Fibroblast of gingiva (primary cell): ENCODE data around the gene UACA.
A peak's percentile ranks its signal among the peaks of the same experiment; 100 is the strongest.

Source experiments
- DNase-seq: peaks from one replicate; pipeline ENCODE4 v3.0.0-alpha.2; 2011; ENCODE audit warnings: low read depth

Gene UACA

DNA sequence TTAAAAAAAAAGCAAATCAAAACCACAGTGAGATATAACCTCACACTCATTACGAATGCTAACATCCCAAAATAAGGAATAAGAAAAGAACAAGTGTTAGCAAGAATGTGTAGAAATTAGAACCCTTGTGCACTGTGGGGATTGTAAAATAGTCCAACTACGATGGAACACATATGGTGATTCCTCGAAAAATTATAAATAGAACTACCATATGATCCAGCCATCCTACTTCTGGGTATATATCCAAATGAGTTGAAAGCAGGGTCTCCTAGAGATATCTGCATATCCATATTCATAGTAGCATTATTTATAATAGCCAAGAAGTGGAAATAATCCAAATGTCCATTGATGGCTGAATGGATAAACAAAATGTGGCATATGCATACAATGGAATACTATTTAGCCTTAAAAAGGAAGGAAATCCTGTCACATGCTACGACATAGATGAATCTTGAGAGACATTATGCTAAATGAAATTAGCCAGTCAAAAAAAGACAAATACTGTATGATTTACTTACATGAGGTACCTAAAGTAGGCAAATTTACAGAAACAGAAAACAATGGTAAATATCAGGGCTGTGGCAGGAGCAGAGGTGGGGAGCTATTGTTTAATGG lies 55.6 kb downstream of the UACA start:
- no peak for DNase-seq

GRCh38 chr15:70704731-70705130 lies 58.6 kb downstream of the UACA start:
- no peak for DNase-seq

DNA sequence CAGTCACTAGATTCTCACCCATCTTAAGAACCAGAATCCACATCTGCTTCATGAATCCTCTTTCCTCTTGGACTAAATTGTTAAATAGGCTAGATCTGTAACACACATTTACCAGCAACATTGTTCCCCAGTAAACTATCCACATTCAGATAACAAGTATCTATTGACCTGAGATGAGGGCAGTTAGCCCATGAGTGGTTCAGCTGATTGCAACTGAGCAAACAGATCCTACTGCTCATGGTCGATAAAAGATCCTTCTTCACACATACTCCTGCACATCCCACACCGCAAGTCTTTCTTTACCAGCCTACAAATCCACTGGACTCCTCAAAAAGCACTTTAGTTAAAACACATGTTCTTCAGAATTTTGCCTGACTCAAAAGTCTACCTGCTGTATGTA lies 59.2 kb downstream of the UACA start:
- no peak for DNase-seq

DNA sequence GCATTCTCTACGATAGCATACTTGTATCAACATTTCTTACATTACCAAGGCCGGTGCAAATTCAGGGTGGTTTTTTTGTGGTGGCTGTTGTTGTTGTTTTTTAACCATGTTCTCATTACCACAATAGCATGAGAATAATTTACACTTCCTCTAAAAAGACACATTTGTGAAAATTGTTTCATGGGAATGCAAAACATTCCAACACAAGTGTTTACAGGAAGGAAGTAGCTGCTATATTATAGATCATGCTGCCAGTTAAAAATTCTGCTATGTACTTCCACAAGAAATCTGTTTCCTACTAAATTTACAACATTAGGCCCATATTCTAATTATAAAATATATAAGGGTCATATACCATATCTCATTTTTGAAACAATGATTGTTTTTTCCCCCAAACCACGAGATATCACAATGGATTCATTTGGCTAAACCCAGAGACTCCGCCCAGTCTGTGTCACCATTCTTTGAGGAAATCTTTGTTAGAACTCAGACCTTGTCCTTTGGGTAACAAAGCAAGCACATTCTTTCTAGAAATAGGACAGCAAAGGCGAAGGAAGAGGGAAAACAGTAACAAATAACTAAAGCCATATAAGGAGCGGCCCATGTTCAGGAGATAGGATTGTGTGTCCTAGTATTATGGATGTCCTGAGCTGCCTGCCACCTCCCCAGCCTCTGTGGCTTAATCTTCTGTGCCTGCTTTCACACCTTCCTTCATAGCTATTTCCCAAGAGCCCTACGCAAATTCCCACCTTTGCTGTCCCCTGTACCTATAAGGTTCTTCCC lies 60.1 kb downstream of the UACA start:
- DNase-seq: no peak

DNA sequence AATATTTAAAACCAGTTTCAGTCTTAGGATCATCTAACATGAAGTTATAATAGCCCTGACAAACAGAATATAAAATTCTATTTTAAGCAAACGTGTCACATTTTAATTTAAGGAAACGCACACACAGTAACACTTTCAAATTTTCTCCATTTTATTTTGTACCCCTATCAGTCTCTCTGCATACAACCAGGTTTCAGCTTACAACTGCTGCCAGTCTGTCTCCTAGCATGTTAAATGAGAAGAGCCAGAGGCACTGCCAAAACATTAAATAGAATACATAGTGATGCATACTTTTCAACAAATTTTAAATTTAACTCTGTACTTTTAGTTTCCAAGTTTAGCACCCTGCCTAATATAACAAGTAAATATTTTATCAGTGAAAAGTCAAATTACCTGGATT lies 60.8 kb downstream of the UACA start:
- no peak for DNase-seq

- peak; percentile 59 for DNase-seq
These were observed 61.3 kb downstream of the UACA start for GRCh38 chr15:70701891-70702568.

GRCh38 chr15:70701171-70701570 lies 62.2 kb downstream of the UACA start:
- no peak for DNase-seq

GRCh38 chr15:70699890-70700289 lies 63.5 kb downstream of the UACA start:
- DNase-seq: no peak

DNA sequence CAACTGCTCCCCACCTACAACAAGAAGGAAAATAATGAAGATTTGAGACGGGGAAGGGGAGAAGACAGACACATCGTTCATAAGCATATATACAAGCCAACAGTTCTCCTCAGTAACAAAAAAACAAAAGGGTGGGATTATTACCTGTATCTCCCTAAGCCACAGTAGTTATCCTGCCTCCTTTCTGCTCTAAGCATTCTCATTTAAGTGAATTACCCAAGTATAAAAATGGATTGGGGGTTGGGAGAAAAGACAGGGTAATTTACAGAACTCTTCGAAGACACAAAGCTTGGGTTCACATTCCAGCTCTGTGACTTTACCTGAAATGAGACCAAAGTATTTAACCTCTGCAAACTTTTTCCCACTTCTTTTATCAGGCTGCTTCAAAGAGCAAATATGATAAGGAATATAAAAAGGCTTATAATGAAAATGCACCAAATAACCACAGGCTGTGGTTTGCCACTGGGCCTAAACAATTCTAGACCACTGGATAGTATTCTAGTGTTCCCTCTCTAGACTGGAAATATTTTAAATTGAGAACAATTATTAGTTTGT lies 64.4 kb downstream of the UACA start:
- no peak for DNase-seq

DNA sequence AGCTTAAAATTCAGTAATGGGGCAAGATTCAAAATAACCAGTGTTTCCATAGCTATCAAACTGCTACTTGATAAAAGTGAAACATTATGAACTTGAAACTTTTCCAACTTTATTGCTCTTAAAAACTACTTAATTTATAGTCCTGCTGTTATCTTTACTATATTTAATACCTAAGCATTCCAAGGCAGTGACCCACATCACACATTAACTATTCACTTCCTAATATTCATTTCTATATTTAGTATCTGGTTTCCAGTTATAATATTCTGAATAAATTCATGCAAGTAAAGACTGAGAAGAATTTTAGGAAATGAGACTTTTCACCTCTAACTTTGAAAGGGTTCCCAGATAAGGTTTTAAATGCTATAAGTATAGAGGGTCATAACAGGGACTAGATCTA lies 64.9 kb downstream of the UACA start:
- DNase-seq: no peak

- no peak for DNase-seq
These were observed 72.7 kb downstream of the UACA start for GRCh38 chr15:70690491-70691276.

DNA sequence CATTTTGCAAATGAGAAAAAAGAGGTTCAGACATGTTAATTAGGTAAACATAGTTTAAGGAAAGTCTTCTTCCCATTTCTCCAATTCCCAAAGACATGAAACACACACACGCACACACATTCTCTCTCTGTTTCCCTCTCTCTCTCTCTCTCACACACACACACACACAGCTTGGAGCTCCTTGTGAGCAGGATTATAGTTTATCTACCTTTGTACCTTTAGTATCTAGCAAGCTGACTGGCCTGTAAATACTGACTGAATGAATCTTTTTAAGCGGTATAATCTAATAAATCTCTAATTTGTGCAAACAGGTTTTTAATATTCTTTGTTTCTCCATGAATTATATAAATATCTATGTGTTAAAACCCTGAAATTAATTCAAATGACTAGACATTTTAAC lies 73.3 kb downstream of the UACA start:
- no peak for DNase-seq

- DNase-seq: no peak
These were observed 75.9 kb downstream of the UACA start for GRCh38 chr15:70687482-70687881.

DNA sequence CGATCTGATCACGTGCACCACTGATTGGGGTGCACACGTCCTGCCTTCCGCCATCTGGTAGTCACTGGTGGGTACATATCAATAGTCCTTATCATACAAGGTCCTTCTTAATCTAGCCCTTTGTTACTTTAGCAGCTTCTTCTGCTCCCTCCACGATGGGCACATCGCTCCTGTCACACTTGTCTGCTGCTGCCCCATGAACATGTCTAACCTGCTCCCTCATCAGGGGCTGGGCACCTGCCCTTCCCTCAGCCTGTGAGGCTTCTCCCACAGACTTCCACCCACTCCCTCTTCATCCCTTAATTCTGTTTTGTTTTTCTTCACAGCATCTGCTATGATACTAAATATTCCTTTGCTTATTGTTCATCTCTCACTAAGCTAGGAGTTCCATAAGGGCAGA lies 82.5 kb downstream of the UACA start:
- no peak for DNase-seq

DNA sequence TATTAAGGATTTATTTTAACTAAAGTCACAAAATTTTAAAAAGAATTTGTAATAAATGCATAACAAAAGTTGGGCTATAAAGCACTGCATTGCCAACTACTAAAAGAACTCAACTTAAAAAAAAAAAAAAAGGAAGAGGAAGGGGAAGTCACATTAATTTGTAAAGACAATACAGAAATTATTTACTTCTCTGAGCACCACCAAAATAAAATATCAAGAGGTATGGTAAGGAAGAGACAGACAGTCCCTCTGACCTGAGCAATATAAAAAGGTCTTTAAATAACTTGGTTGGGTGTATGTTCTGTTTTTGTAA lies 83.5 kb downstream of the UACA start:
- no peak for DNase-seq

- no peak for DNase-seq
These were observed 91.3 kb downstream of the UACA start for GRCh38 chr15:70672081-70672480.

DNA sequence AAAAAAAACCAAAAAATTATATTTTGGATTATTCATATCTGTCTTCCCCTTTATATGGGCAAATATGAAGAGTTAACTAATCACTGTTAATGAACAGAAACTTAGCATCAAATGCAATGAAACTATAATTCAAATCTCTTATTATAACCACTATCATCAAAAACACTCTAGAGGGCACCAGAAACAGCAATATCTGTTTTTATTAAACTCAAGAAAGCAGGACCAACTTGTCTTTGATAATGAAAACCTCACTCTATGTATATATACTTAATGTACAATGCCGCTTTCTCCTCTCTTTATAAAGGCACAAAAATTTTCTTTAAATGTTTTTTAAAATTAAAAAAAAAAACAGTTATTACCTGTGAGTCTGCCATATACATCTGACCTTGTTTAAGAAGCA lies 92.7 kb downstream of the UACA start:
- no peak for DNase-seq

GRCh38 chr15:70669966-70670658 lies 93.2 kb downstream of the UACA start:
- no peak for DNase-seq

- DNase-seq: no peak
These were observed 94.3 kb downstream of the UACA start for GRCh38 chr15:70669006-70669602.

DNA sequence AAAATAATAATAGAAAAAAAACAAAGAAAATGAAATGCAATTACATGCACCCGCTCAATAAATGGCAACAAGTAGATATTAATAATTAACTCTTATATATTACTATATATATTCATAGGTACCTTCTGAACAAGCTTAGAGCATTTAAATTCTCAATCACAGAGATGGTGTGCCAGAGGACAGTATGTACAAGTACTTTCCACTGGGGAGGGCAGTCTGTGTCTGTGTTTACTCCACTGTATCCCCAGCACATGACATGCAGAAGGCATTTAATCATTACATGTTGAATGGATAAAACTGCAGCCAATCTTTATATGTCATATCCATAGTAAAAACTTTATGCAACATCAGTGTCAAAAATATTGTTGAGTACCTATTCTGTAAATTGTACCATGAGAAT lies 97.8 kb downstream of the UACA start:
- no peak for DNase-seq

- DNase-seq: no peak
These were observed 98.9 kb downstream of the UACA start for GRCh38 chr15:70664494-70664893.
